MM.1S (cell line): ENCODE results near the gene RAB11FIP4.

Experiments
- DNase-seq: peaks from one replicate; pipeline ENCODE4 v3.0.0-alpha.2; 2015
- H2AFZ ChIP-seq: fragments of 300-600 bp; sonication (generic); 2 replicates; pipeline ENCODE4 v1.6.0; 2016; ENCODE audit warnings: antibody characterized with exemption, low read length
- H3F3A ChIP-seq: fragments of 300-600 bp; sonication (generic); 2 replicates; pipeline ENCODE4 v1.6.1; 2016; ENCODE audit warnings: mild to moderate bottlenecking, antibody characterized with exemption, low read length, moderate library complexity, mixed read lengths; ENCODE audit not compliant: insufficient read depth
- H3K27ac ChIP-seq: fragments of 300-600 bp; sonication (generic); 2 replicates; pipeline ENCODE4 v1.5.1; 2016; ENCODE audit warnings: mild to moderate bottlenecking, low read length
- H3K27me3 ChIP-seq: fragments of 300-600 bp; sonication (generic); replicated peaks from 2 replicates; pipeline ENCODE4 v1.6.0; 2016; ENCODE audit warnings: low read length; ENCODE audit not compliant: insufficient read depth
- H3K36me3 ChIP-seq: fragments of 300-600 bp; sonication (generic); replicated peaks from 2 replicates; pipeline ENCODE4 v1.6.1; 2016; ENCODE audit warnings: mild to moderate bottlenecking, low read length, mixed read lengths; ENCODE audit not compliant: insufficient read depth
- H3K4me1 ChIP-seq: fragments of 300-600 bp; sonication (generic); 2 replicates; pipeline ENCODE4 v1.6.1; 2016; ENCODE audit warnings: low read length, mixed read lengths
- H3K4me2 ChIP-seq: fragments of 300-600 bp; sonication (generic); 2 replicates; pipeline ENCODE4 v1.6.0; 2016; ENCODE audit warnings: low read depth, low read length
- H3K4me3 ChIP-seq: fragments of 300-600 bp; sonication (generic); 2 replicates; pipeline ENCODE4 v1.5.1; 2016; ENCODE audit warnings: low read length, mixed read lengths
- H3K79me2 ChIP-seq: fragments of 300-600 bp; sonication (generic); 2 replicates; pipeline ENCODE4 v1.6.1; 2016; ENCODE audit warnings: mixed run types, low read length, mixed read lengths
- H3K9ac ChIP-seq: fragments of 300-600 bp; sonication (generic); 2 replicates; pipeline ENCODE4 v1.6.1; 2016; ENCODE audit warnings: low read length, mixed read lengths
- H3K9me2 ChIP-seq: fragments of 300-600 bp; sonication (generic); replicated peaks from 2 replicates; pipeline ENCODE4 v1.6.1; 2016; ENCODE audit warnings: mild to moderate bottlenecking, low read length, mixed read lengths; ENCODE audit not compliant: insufficient read depth
- H3K9me3 ChIP-seq: fragments of 300-600 bp; sonication (generic); replicated peaks from 2 replicates; pipeline ENCODE4 v1.6.1; 2016; ENCODE audit warnings: mild to moderate bottlenecking, low read length, mixed read lengths; ENCODE audit not compliant: insufficient read depth
- H4K20me1 ChIP-seq: fragments of 300-600 bp; sonication (generic); 2 replicates; pipeline ENCODE4 v1.6.1; 2016; ENCODE audit warnings: mild to moderate bottlenecking, low read length, moderate library complexity, mixed read lengths; ENCODE audit not compliant: insufficient read depth
- EZH2 ChIP-seq: fragments of 300-600 bp; sonication (generic); optimal IDR thresholded peaks from 2 replicates; pipeline ENCODE3; 2017; ENCODE audit warnings: low read depth, mild to moderate bottlenecking, antibody characterized with exemption, low read length, mixed read lengths
- EZH2phosphoT487 ChIP-seq: fragments of 300-600 bp; sonication (generic); IDR thresholded peaks from 2 replicates; pipeline ENCODE4 v1.6.1; 2018; ENCODE audit warnings: antibody characterized with exemption, low read length
- TF ChIP-seq, protein P1 (sequence below): fragments of 300-600 bp; sonication (generic); IDR thresholded peaks from 2 replicates; pipeline ENCODE4 v1.5.1; 2016; ENCODE audit warnings: antibody characterized with exemption, low read length, mixed read lengths

Gene RAB11FIP4

DNA sequence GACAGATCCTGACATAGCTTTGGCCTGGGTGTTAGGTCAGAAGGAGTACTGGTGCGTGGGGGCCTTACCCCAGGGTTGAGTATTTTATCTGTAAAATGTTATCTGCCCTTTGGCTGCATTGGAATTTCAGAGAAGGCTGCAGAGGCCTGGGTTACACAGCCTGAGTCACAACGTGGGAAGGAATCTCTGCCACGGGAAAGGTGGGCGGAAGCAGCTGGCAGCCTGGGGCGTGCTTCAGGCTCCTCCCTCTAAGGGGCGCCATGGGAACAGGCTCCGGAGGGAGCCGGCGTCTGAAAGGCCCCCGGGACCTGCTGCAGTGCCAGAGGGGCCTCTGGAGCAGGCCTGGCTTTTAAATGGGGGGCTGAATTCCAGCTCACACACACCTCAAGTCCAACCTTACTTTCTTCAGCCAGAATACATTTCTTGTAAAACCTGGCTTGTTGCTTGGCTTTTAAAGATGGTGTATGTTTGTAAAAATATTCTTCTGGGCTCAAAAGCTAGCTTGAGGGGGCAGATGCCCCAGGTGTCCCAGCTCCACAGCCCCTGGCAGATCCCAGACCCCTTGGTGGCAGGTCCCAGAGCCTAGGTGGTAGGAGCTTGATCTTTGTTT lies 142.2 kb downstream of the RAB11FIP4 start:
- H3K9ac ChIP-seq, result no peak overlapping the region
- no peaks in the 10 kb centered on the region for H3K9me2 ChIP-seq
- H3K9me3 ChIP-seq, result no peaks in the 10 kb centered on the region
- no peaks in the 10 kb centered on the region for H3K79me2 ChIP-seq
- peaks cover 20% of the 10 kb centered on the region for H3F3A ChIP-seq
- no peaks in the 10 kb centered on the region for H3K27me3 ChIP-seq
- H3K27ac ChIP-seq, result no peak overlapping the region
- TF ChIP-seq, protein P1, sequence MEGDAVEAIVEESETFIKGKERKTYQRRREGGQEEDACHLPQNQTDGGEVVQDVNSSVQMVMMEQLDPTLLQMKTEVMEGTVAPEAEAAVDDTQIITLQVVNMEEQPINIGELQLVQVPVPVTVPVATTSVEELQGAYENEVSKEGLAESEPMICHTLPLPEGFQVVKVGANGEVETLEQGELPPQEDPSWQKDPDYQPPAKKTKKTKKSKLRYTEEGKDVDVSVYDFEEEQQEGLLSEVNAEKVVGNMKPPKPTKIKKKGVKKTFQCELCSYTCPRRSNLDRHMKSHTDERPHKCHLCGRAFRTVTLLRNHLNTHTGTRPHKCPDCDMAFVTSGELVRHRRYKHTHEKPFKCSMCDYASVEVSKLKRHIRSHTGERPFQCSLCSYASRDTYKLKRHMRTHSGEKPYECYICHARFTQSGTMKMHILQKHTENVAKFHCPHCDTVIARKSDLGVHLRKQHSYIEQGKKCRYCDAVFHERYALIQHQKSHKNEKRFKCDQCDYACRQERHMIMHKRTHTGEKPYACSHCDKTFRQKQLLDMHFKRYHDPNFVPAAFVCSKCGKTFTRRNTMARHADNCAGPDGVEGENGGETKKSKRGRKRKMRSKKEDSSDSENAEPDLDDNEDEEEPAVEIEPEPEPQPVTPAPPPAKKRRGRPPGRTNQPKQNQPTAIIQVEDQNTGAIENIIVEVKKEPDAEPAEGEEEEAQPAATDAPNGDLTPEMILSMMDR, result peak; percentile 36
- TF ChIP-seq EZH2phosphoT487 (no peak), EZH2 (no peak)
- H4K20me1 ChIP-seq, result no peaks in the 10 kb centered on the region
- H2AFZ ChIP-seq, result no peak overlapping the region
- no peaks in the 10 kb centered on the region for H3K36me3 ChIP-seq
- peaks cover 22% of the 10 kb centered on the region for H3K4me1 ChIP-seq
- H3K4me3 ChIP-seq, result no peak overlapping the region
- no peak overlapping the region for H3K4me2 ChIP-seq
- no peak for DNase-seq

DNA sequence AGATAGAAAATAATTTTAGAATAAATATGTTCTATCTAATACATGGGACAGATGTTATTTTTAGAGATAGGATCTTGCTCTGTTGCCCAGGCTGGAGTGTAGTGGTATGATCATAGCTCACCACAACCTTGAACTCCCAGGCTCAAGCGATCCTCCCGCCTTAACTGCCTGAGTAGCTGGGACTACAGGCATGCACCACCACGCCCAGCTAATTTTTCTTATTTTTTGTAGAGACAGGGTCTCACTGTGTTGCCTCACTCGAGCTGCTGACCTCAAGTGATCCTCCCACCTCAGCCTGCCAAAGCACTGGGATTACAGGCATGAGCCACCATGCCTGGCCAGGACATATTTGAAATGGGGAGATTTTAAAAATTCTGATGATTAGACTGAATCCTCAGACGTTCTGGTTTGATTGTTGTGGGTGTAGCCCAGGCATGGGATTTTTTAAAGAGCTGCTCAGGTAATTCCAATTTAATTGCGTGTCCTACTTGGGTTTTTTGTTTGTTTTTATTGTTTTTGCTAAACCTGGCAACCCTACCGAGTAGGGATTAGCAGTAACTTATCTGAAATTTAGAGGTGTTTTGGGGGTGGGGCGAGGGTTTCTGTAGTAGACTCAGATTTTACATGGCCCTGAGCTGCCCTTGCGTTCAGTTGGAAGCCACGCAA lies 142.9 kb downstream of the RAB11FIP4 start:
- H3K9ac ChIP-seq, result no peak overlapping the region
- no peak for TF ChIP-seq EZH2phosphoT487
- TF ChIP-seq EZH2, result no peak
- TF ChIP-seq, protein P1, result no peak
- H2AFZ ChIP-seq, result no peak overlapping the region
- H3K4me2 ChIP-seq, result 0 out of 2 replicates have a peak overlapping the region, but pooled peaks have one; percentile 76
- H3K27me3 ChIP-seq, result no peaks in the 10 kb centered on the region
- H3K27ac ChIP-seq, result no peak overlapping the region
- H3K79me2 ChIP-seq, result no peaks in the 10 kb centered on the region
- H4K20me1 ChIP-seq, result no peaks in the 10 kb centered on the region
- no peak overlapping the region for H3K4me3 ChIP-seq
- H3K9me3 ChIP-seq, result no peaks in the 10 kb centered on the region
- no peaks in the 10 kb centered on the region for H3K36me3 ChIP-seq
- H3K9me2 ChIP-seq, result no peaks in the 10 kb centered on the region
- peaks cover 22% of the 10 kb centered on the region for H3K4me1 ChIP-seq
- no peak for DNase-seq
- H3F3A ChIP-seq, result peaks cover 20% of the 10 kb centered on the region

DNA sequence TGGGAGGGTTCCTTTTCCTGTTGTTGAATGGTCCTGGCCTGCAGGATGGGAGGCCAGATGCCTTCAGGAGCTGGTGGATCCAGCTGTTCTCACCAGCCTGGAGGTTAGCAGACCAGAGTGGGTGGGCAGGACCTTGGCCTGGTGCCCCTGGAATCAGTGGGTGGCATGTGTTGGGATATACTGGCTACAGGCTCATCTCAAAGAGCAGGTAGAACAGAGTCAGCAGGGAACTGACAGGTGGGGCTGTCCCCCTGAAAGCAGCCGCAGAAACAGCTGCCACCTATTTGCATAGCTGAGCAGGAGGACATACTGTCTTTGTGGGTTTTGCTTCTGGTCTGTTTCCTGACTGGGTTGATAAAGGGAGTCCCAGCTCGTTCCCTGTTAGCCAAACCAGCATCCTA lies 144.1 kb downstream of the RAB11FIP4 start:
- H3K36me3 ChIP-seq, result no peaks in the 10 kb centered on the region
- DNase-seq, result peak; percentile 89
- H3K27me3 ChIP-seq, result no peaks in the 10 kb centered on the region
- peak overlapping the region; percentile 86 for H3K27ac ChIP-seq
- no peaks in the 10 kb centered on the region for H4K20me1 ChIP-seq
- no peaks in the 10 kb centered on the region for H3K9me3 ChIP-seq
- H2AFZ ChIP-seq, result peak overlapping the region; percentile 74
- H3K4me2 ChIP-seq, result peak overlapping the region; percentile 76
- no peaks in the 10 kb centered on the region for H3K9me2 ChIP-seq
- peaks cover 20% of the 10 kb centered on the region for H3F3A ChIP-seq
- TF ChIP-seq, protein P1, result no peak; the same call in 1 of the 2 replicates
- no peak for TF ChIP-seq EZH2
- no peak for TF ChIP-seq EZH2phosphoT487
- peaks cover 22% of the 10 kb centered on the region for H3K4me1 ChIP-seq
- no peaks in the 10 kb centered on the region for H3K79me2 ChIP-seq
- H3K9ac ChIP-seq, result peak overlapping the region; percentile 44; the same call in 1 of the 2 replicates
- peak overlapping the region; percentile 27 for H3K4me3 ChIP-seq
